AG20443 (cell line): ENCODE results near the gene TACC2.
A peak's percentile ranks its signal among the peaks of the same experiment; 100 is the strongest.
"Not testable (repeated sequence)": the region's sequence is repeated elsewhere in the genome, so short reads cannot be mapped to it uniquely, and the experiment has no call there.

Source experiments
- DNase-seq: peaks from one replicate; pipeline ENCODE4 v3.0.0; 2012; ENCODE audit warnings: low spot score, mixed read lengths

The TACC2 gene

GRCh38 chr10:121978511-121978910 is 10.5 kb upstream of the TACC2 start:
- no peak for DNase-seq

- DNase-seq = no peak
Measured at GRCh38 chr10:121981346-121981745, 7.6 kb upstream of the TACC2 start.

- no peak for DNase-seq
Measured at GRCh38 chr10:121983852-121984251, 5.1 kb upstream of the TACC2 start.

- DNase-seq = no peak
Measured at GRCh38 chr10:121984463-121984862, 4.5 kb upstream of the TACC2 start.

- DNase-seq = no peak
Measured at GRCh38 chr10:121990015-121990677, 1.2 kb downstream of the TACC2 start.

- not testable (repeated sequence) for DNase-seq
Measured at GRCh38 chr10:121991727-121992126, 2.8 kb downstream of the TACC2 start.

- no peak for DNase-seq
Measured at GRCh38 chr10:121994429-121994941, 5.5 kb downstream of the TACC2 start.

- no peak for DNase-seq
Measured at GRCh38 chr10:121998462-121998861, 9.5 kb downstream of the TACC2 start.

GRCh38 chr10:121999301-121999700 is 10.3 kb downstream of the TACC2 start:
- peak; percentile 65 for DNase-seq

- DNase-seq = no peak
Measured at GRCh38 chr10:122001698-122002097, 12.7 kb downstream of the TACC2 start.

- DNase-seq = no peak
Measured at GRCh38 chr10:122007415-122007814, 18.5 kb downstream of the TACC2 start.

- no peak for DNase-seq
Measured at GRCh38 chr10:122010405-122011050, 21.6 kb downstream of the TACC2 start.

- no peak for DNase-seq
Measured at GRCh38 chr10:122012731-122013130, 23.8 kb downstream of the TACC2 start.

- DNase-seq = no peak
Measured at GRCh38 chr10:122013311-122013780, 24.4 kb downstream of the TACC2 start.

GRCh38 chr10:122014652-122015248 is 25.8 kb downstream of the TACC2 start:
- no peak for DNase-seq

GRCh38 chr10:122017926-122018325 is 29.0 kb downstream of the TACC2 start:
- DNase-seq = not testable (repeated sequence)

GRCh38 chr10:122018491-122018890 is 29.5 kb downstream of the TACC2 start:
- DNase-seq = no peak

GRCh38 chr10:122018951-122019413 is 30.0 kb downstream of the TACC2 start:
- DNase-seq = no peak

- DNase-seq = no peak
Measured at GRCh38 chr10:122019414-122019975, 30.5 kb downstream of the TACC2 start.

- DNase-seq = no peak
Measured at GRCh38 chr10:122020226-122020625, 31.3 kb downstream of the TACC2 start.

GRCh38 chr10:122021379-122021778 is 32.4 kb downstream of the TACC2 start:
- peak; percentile 49 for DNase-seq

- DNase-seq = no peak
Measured at GRCh38 chr10:122021828-122022227, 32.9 kb downstream of the TACC2 start.

GRCh38 chr10:122022276-122022675 is 33.3 kb downstream of the TACC2 start:
- no peak for DNase-seq
